GM12892 (cell line): ENCODE data around the gene CLIC5.

Source experiments
- DNase-seq: peaks from one replicate; pipeline ENCODE4 v3.0.0; 2011; ENCODE audit not compliant: insufficient read length
- FAIRE-seq: peaks from 2 replicates; lab custom pipeline; 2011; peaks lifted over from hg19 to GRCh38; lab: Jason Lieb, UNC
- POLR2A ChIP-seq: IDR thresholded peaks from 2 replicates; pipeline ENCODE4 v1.6.1; 2011; ENCODE audit warnings: low read depth, low read length, control low read depth
- POLR2AphosphoS5 ChIP-seq: IDR thresholded peaks from 2 replicates; pipeline ENCODE4 v1.6.1; 2011; ENCODE audit warnings: low read depth, low read length, control low read depth
- TAF1 ChIP-seq: IDR thresholded peaks from 2 replicates; pipeline ENCODE4 v1.6.1; 2011; ENCODE audit warnings: low read depth, mild to moderate bottlenecking, control low read depth, low read length, borderline replicate concordance

The CLIC5 gene

GRCh38 chr6:46029602-46030001, 13.9 kb upstream of the CLIC5 start:
- no peak for DNase-seq
- no peak for FAIRE-seq
- TF ChIP-seq TAF1: no peak
- TF ChIP-seq POLR2A: no peak
- TF ChIP-seq POLR2AphosphoS5: no peak

- TF ChIP-seq POLR2AphosphoS5 (no peak), POLR2A (no peak), TAF1 (no peak)
- FAIRE-seq (no peak), DNase-seq (no peak)
These were observed 10.6 kb upstream of the CLIC5 start for GRCh38 chr6:46026307-46026706.

- DNase-seq (no peak), FAIRE-seq (no peak)
- no peak for TF ChIP-seq POLR2A
- no peak for TF ChIP-seq TAF1
- TF ChIP-seq POLR2AphosphoS5: no peak
These were observed 9.9 kb upstream of the CLIC5 start for GRCh38 chr6:46025573-46025972.

GRCh38 chr6:46024124-46024769, 8.6 kb upstream of the CLIC5 start:
- TF ChIP-seq TAF1 (no peak), POLR2A (no peak), POLR2AphosphoS5 (no peak)
- DNase-seq (no peak), FAIRE-seq (no peak)

GRCh38 chr6:46023216-46023915, 7.7 kb upstream of the CLIC5 start:
- DNase-seq: no peak
- FAIRE-seq: no peak
- TF ChIP-seq TAF1 (no peak), POLR2AphosphoS5 (no peak), POLR2A (no peak)

- DNase-seq (no peak), FAIRE-seq (no peak)
- no peak for TF ChIP-seq POLR2A
- TF ChIP-seq POLR2AphosphoS5: no peak
- no peak for TF ChIP-seq TAF1
These were observed 6.7 kb upstream of the CLIC5 start for GRCh38 chr6:46022106-46022948.

- no peak for TF ChIP-seq POLR2A
- TF ChIP-seq POLR2AphosphoS5: no peak
- no peak for TF ChIP-seq TAF1
- FAIRE-seq: no peak
- DNase-seq: no peak
These were observed 2.1 kb upstream of the CLIC5 start for GRCh38 chr6:46017726-46018125.

GRCh38 chr6:46016063-46016608, 476 bp upstream of the CLIC5 start:
- no peak for TF ChIP-seq POLR2AphosphoS5
- TF ChIP-seq POLR2A: no peak
- no peak for FAIRE-seq
- no peak for DNase-seq

- DNase-seq (no peak), FAIRE-seq (no peak)
- TF ChIP-seq POLR2A: no peak
- TF ChIP-seq TAF1: no peak
- no peak for TF ChIP-seq POLR2AphosphoS5
These were observed 1.0 kb downstream of the CLIC5 start for GRCh38 chr6:46014511-46015118.

- TF ChIP-seq POLR2A (no peak), POLR2AphosphoS5 (no peak), TAF1 (no peak)
- no peak for DNase-seq
- FAIRE-seq: no peak
These were observed 1.6 kb downstream of the CLIC5 start for GRCh38 chr6:46014046-46014445.

- FAIRE-seq (no peak), DNase-seq (no peak)
- TF ChIP-seq TAF1 (no peak), POLR2AphosphoS5 (no peak), POLR2A (no peak)
These were observed 2.0 kb downstream of the CLIC5 start for GRCh38 chr6:46013639-46014038.
